ENCODE data around the gene ZDHHC11B.
"Not testable (repeated sequence)": the region's sequence is repeated elsewhere in the genome, so short reads cannot be mapped to it uniquely, and the experiment has no call there.

The ZDHHC11B gene

GRCh38 chr5:757931-758697 lies 26.4 kb downstream of the ZDHHC11B start:
- Mint-ChIP-seq H3K36me3 (no peaks in the 10 kb centered on the region), H3K27ac (no peak overlapping the region), H3K27me3 (peaks cover 13 to 45% of the 10 kb centered on the region in 2 donors), H3K4me1 (peaks cover 0 to 7% of the 10 kb centered on the region in 2 donors), H3K9me3 (peaks cover 0 to 1% of the 10 kb centered on the region in 2 donors), H3K4me3 (no peak overlapping the region)
- no peak for DNase-seq
- peak; percentile 12 to 28 for ATAC-seq (replicated peaks)

DNA sequence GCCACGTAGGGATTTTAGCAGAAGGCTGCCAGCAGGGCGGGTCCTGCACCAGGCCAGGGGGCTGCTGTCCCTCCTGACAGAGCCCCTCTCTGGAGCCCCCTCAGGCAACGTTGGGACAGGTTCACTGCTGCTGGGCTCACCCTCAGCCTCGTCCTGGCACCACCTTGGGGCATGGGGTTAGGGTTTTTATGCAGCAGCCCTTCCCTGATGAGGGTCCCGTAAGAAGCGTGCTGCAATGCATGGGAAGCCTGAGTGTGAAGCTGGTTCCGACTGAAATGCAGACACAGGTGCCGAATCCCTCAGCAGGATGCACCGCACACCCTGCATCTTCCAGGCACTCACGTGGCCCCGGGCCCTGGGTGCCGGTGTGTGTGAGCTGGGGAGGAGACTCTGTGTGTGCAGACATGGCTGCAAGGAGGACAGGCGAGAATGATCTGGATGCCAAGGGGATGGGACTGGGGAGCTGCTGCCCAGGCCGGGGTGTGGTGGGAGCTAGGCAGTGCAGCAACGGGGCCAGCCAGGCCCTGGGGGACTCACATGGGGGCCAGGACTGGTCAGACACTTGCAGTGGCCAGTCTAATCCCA lies 27.1 kb downstream of the ZDHHC11B start:
- ATAC-seq (replicated peaks): no peak
- peaks cover 0 to 7% of the 10 kb centered on the region in 2 donors for H3K4me1 Mint-ChIP-seq
- no peak overlapping the region for H3K4me3 Mint-ChIP-seq
- H3K27ac Mint-ChIP-seq: no peak overlapping the region
- H3K9me3 Mint-ChIP-seq: peaks cover 0 to 1% of the 10 kb centered on the region in 2 donors
- no peak for DNase-seq
- peaks cover 13 to 45% of the 10 kb centered on the region in 2 donors for H3K27me3 Mint-ChIP-seq
- H3K36me3 Mint-ChIP-seq: no peaks in the 10 kb centered on the region

DNA sequence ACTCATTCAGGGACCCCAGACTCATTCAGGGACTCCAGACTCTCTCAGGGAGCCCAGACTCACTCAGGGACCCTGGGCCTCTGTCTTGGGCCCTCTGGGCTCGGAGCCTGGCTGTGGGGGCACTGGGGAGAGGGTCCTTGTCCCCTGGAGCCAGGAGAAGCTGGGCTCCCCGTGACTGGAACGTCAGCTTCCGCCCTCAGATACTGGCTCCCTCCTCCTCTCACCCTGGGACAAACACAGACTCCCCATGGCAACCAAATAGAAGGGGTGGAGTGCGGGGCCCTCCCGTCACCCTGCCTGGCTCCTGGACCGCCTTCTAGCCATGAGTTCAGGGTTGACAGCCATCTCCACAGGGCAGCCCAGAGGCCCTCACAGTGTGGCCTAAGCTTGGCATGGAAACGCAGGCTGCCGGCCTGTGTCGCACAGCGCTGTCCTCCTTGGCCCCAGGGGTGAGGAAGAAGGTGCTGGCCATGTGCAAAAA lies 27.6 kb downstream of the ZDHHC11B start:
- Mint-ChIP-seq H3K36me3 (no peaks in the 10 kb centered on the region), H3K27ac (no peak overlapping the region), H3K9me3 (peaks cover 0 to 1% of the 10 kb centered on the region in 2 donors), H3K27me3 (peaks cover 10 to 41% of the 10 kb centered on the region in 2 donors), H3K4me3 (no peak overlapping the region), H3K4me1 (peaks cover 0 to 7% of the 10 kb centered on the region in 2 donors)
- ATAC-seq (replicated peaks): no peak
- DNase-seq: no peak

- H3K4me3 Mint-ChIP-seq: no peak overlapping the region
Observed at GRCh38 chr5:756171-756570, 28.4 kb downstream of the ZDHHC11B start.

GRCh38 chr5:754143-754632 lies 30.3 kb downstream of the ZDHHC11B start:
- peaks cover 4 to 29% of the 10 kb centered on the region in 2 donors for H3K27me3 Mint-ChIP-seq
- not testable (repeated sequence) for H3K9me3 Mint-ChIP-seq, H3K4me3 Mint-ChIP-seq, H3K36me3 Mint-ChIP-seq, H3K4me1 Mint-ChIP-seq
- DNase-seq (peak; percentile 64), ATAC-seq (replicated peaks) (peak in 1 of 2 donors; percentile 72)
- H3K27ac Mint-ChIP-seq: peak overlapping the region; percentile 53

More at GRCh38 chr5:756171-756570, 28.4 kb downstream of the ZDHHC11B start:
- peaks cover 9 to 34% of the 10 kb centered on the region in 2 donors for H3K27me3 Mint-ChIP-seq
- H3K27ac Mint-ChIP-seq: no peak overlapping the region
- peaks cover 0 to 1% of the 10 kb centered on the region in 2 donors for H3K9me3 Mint-ChIP-seq
- no peaks in the 10 kb centered on the region for H3K36me3 Mint-ChIP-seq
- DNase-seq: no peak
- no peak for ATAC-seq (replicated peaks)
- peaks cover 0 to 7% of the 10 kb centered on the region in 2 donors for H3K4me1 Mint-ChIP-seq

- not testable (repeated sequence) for DNase-seq, H3K36me3 Mint-ChIP-seq, H3K4me3 Mint-ChIP-seq, H3K4me1 Mint-ChIP-seq, H3K9me3 Mint-ChIP-seq, H3K27ac Mint-ChIP-seq
- peak in 1 of 2 donors; percentile 66 for ATAC-seq (replicated peaks)
- H3K27me3 Mint-ChIP-seq: peaks cover 4 to 24% of the 10 kb centered on the region in 2 donors
Observed at GRCh38 chr5:753567-754142, 30.9 kb downstream of the ZDHHC11B start.

- not testable (repeated sequence) for H3K9me3 Mint-ChIP-seq; DNase-seq; H3K36me3 Mint-ChIP-seq; H3K27ac Mint-ChIP-seq; ATAC-seq (replicated peaks); H3K4me3 Mint-ChIP-seq; H3K4me1 Mint-ChIP-seq
- peaks cover 3 to 17% of the 10 kb centered on the region in 2 donors for H3K27me3 Mint-ChIP-seq
Observed at GRCh38 chr5:752532-753115, 31.9 kb downstream of the ZDHHC11B start.

- ATAC-seq (replicated peaks): not testable (repeated sequence)
Observed at GRCh38 chr5:751992-752391, 32.5 kb downstream of the ZDHHC11B start.

DNA sequence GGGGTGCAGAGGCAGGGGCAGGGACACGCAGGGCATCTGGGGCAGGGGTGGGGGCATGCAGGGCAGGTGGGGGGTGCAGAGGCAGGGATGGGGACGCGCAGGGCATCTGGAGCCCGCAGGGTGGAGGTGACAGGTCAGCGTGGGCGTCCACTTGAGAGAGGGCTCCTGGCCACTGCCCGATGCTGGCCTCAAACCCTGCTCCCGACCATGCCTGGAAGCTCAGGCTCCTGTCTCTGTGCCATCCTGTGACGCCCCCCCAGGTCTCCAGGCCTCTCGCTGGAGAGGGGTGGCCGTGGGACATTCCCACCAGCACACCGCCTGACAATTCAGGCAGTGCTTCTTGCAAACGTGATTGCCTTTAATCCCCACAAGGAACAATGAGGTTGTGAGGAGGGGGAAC lies 33.0 kb downstream of the ZDHHC11B start:
- Mint-ChIP-seq H3K4me3 (no peak overlapping the region), H3K27ac (no peak overlapping the region), H3K27me3 (peaks cover 0 to 5% of the 10 kb centered on the region in 2 donors), H3K9me3 (peaks cover 0 to 1% of the 10 kb centered on the region in 2 donors), H3K4me1 (peaks cover 0 to 7% of the 10 kb centered on the region in 2 donors), H3K36me3 (no peaks in the 10 kb centered on the region)
- ATAC-seq (replicated peaks) (no peak), DNase-seq (no peak)

More at GRCh38 chr5:751992-752391, 32.5 kb downstream of the ZDHHC11B start:
- not testable (repeated sequence) for H3K36me3 Mint-ChIP-seq, H3K4me3 Mint-ChIP-seq, H3K9me3 Mint-ChIP-seq, H3K4me1 Mint-ChIP-seq, DNase-seq, H3K27ac Mint-ChIP-seq
- H3K27me3 Mint-ChIP-seq: peaks cover 0 to 10% of the 10 kb centered on the region in 2 donors

DNA sequence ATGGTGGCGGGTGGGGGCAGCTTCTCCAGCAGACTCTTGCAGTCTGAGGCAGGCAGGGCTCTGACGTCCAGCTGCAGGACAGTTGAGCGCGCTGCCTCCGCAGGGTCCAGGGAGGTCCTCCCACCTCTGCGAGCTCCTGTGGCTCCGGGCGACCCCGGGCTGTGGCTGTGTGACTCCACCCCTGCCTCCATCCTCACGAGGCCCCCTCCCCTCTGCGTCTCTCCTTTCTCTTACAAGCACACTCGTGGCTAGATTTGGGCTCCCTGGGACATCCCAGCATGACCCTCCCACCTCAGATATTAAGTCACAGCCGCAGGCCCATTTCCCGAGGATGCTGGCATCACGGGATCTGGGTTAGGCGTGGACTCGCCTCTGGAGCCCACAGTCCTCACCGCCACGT lies 34.3 kb downstream of the ZDHHC11B start:
- not testable (repeated sequence) for H3K36me3 Mint-ChIP-seq; ATAC-seq (replicated peaks); DNase-seq; H3K27ac Mint-ChIP-seq; H3K27me3 Mint-ChIP-seq; H3K4me3 Mint-ChIP-seq; H3K4me1 Mint-ChIP-seq; H3K9me3 Mint-ChIP-seq

- Mint-ChIP-seq H3K4me1 (peaks cover 0 to 4% of the 10 kb centered on the region in 2 donors), H3K9me3 (no peaks in the 10 kb centered on the region), H3K27ac (no peak overlapping the region), H3K4me3 (no peak overlapping the region), H3K27me3 (no peaks in the 10 kb centered on the region), H3K36me3 (no peaks in the 10 kb centered on the region)
- DNase-seq (no peak), ATAC-seq (replicated peaks) (no peak)
Observed at GRCh38 chr5:749101-749670, 35.3 kb downstream of the ZDHHC11B start.

- DNase-seq, H3K27me3 Mint-ChIP-seq, H3K27ac Mint-ChIP-seq: not testable (repeated sequence)
Observed at GRCh38 chr5:748011-748980, 36.2 kb downstream of the ZDHHC11B start.

GRCh38 chr5:747303-747844 lies 37.2 kb downstream of the ZDHHC11B start:
- ATAC-seq (replicated peaks); H3K36me3 Mint-ChIP-seq; DNase-seq; H3K27ac Mint-ChIP-seq; H3K9me3 Mint-ChIP-seq; H3K4me3 Mint-ChIP-seq; H3K4me1 Mint-ChIP-seq; H3K27me3 Mint-ChIP-seq: not testable (repeated sequence)

More at GRCh38 chr5:748011-748980, 36.2 kb downstream of the ZDHHC11B start:
- H3K36me3 Mint-ChIP-seq; H3K9me3 Mint-ChIP-seq; H3K4me1 Mint-ChIP-seq; ATAC-seq (replicated peaks); H3K4me3 Mint-ChIP-seq: not testable (repeated sequence)

Data from stimulated activated naive B cell treated with anti-CD40 and anti-IgM and Interleukin-4, amounts not matched to agents 10 μg/mL and 1 μg/mL and 100 μg/mL, for 72 hours (primary cell).